NOMO-1 (cell line): ENCODE measurements around the gene CD58.
A peak's percentile ranks its signal among the peaks of the same experiment; 100 is the strongest.
"Not testable (repeated sequence)": the region's sequence is repeated elsewhere in the genome, so short reads cannot be mapped to it uniquely, and the experiment has no call there.

Experiments used
- DNase-seq, 2 experiments: peaks; one replicate each; lab custom pipeline; 2025; ENCODE audit not compliant: unreplicated experiment in 2 of 2; lab: John Stamatoyannopoulos, UW

CD58 gene

GRCh38 chr1:116593977-116594376 is 23.2 kb upstream of the CD58 start:
- not testable (repeated sequence) for DNase-seq

DNA sequence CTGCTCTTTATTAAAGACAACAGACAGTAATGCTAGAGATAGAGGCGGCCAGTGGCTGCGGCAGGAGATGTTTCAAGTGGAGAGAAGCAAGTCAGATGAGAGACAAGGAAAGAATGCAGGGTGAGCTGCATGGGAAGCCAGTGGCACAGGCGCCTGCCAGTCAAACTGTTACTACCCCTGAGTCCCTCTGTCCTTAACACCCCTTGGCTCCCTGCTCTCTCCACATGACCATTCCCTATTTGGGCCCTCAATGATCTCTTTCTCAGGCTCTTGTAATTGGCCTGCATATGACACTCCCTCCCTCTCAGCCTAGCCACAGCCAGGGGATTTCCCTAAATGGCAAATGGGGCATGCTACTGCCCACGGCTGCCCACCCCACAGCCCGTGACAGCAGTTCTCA is 22.6 kb upstream of the CD58 start:
- not testable (repeated sequence) for DNase-seq

DNA sequence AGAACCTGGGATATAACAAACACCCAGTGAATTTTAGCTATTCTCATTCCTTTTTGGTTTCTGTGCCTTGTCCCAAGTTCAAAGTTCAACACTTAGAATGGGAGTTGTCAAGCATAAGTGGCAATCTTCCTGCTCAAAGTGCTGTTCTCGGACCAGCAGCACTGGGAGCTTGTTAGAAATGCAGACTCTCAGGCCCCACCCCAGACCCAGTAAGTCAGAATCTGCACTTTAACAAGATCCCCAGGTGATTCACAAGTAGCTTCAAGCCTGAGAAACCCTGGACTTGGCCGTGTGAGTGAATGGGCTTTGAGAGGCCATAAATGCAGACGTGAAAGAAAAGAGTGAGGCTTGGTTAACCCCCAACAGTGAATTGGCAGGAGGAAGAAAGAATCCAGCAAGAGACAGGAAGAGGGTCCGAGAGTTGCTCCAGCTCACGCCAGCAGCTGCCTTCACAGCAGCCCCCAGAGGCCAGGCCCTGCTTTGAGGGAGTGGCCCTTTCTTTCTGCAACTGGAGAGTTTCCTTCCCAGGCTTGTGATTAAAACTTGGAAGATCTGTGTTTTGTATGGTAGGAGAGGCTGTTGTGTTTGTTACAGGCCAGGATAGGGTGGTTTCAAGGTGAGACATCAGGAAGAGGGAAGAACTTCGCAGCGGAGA is 21.3 kb upstream of the CD58 start:
- DNase-seq = not testable (repeated sequence)

- not testable (repeated sequence) for DNase-seq
Measured at GRCh38 chr1:116591006-116591950, 20.5 kb upstream of the CD58 start.

GRCh38 chr1:116590359-116591005 is 19.7 kb upstream of the CD58 start:
- DNase-seq = not testable (repeated sequence)

DNA sequence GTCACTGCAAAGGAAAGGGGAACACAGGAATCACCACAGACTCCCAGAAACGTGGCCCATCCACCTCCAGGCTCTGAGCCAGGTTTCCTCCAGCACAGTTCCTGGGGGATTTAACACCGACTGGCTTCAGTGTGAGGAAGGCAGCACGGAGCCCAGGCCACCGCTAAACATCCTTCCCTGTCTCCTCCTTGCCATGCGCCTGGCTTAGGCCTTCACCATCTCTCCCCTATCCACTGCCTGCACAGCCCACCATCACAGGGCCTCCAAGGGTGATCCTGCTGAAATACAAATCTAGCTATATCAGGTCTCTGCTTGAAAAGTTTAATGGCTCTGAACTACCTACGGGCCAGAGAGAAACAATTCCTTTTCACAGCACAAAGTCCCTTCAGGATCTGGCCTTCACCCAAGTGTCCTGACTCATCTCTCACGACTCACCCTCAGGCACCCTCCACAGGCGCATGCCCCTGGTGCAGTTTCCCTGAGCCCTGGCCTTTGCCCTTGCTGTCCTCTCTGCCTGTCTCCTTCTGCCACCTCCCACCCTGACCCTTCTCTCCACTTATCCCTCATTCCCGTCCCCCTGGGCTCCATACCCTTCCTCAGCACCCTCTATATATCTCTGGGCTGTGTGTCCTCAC is 18.4 kb upstream of the CD58 start:
- not testable (repeated sequence) for DNase-seq

DNA sequence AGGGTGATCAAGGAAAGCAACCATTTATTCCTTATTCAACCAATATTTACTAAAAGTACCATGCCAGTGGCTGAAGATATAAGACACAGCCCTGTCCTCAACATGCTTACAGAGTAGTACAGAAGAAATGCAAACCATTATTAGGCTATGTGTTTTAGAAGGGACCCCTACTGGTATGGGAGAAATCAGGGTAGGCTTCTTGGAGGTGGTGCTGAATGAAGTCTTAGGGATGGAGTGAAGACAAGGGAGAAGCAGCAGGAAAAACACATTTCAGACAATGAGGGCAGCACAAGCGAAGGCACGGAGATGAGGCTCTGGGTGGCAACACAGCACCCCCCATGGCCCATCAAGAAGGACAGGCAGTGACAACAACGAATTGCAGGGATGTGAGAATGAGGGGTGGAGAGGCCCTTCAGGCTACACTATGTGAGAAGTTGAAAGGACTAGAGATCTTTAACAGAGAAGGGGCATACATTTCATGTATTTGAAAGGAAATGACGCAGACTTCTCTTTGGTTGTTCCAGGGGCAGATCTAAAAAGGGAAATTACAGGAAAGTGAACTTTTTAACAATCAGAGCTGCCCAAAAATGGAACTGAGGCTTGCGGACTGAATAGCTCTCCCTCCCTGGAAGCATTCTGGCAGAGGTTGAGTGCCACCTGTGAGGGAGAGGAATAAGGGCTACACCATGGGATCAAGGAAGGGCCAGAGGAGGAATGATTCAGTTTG is 16.8 kb upstream of the CD58 start:
- DNase-seq = no peak

DNA sequence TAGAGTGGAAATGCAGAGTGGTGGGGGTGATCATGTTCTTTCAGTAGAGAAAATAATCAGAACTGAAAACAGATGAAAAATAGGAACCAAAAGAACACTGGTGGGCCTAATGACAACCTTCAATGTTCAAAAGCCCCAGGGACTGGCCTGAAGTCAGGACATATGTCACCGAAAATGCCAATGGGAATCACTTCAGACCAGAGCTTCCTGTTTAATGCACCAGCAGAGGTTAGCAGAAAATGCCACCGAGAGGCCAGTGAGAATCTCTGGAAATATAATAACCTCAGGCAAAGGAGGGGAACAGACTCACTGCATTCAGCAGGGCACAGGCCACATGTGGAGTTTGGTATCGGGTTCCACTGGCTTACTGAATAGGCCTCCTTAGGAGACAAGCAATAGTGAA is 15.9 kb upstream of the CD58 start:
- no peak for DNase-seq

DNA sequence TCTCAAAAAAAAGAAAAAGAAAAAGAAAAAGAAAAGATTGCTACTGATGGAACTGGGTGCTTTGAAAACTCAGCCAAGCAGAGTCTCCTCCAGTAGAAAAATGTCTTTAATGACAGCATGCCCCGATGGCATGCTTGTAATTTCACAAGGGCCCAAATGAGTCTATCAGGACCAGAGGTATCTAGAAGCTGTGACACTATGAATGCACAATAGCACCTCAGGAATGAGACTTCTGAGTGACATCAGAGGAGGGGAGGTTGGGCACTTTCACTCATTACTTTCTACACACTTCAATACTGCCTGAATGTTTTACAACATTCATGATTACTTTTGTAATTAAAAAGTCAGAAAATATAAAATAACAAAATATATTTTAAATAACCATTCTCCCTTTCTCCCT is 15.1 kb upstream of the CD58 start:
- DNase-seq = no peak

- DNase-seq = no peak
Measured at GRCh38 chr1:116581323-116581885, 10.6 kb upstream of the CD58 start.

GRCh38 chr1:116580446-116581322 is 9.9 kb upstream of the CD58 start:
- DNase-seq = no peak

- no peak for DNase-seq
Measured at GRCh38 chr1:116579259-116579875, 8.5 kb upstream of the CD58 start.

- DNase-seq = no peak
Measured at GRCh38 chr1:116578581-116578980, 7.8 kb upstream of the CD58 start.

- peak in 1 of 2 experiments; percentile 46 for DNase-seq
Measured at GRCh38 chr1:116577759-116578314, 7.0 kb upstream of the CD58 start.

DNA sequence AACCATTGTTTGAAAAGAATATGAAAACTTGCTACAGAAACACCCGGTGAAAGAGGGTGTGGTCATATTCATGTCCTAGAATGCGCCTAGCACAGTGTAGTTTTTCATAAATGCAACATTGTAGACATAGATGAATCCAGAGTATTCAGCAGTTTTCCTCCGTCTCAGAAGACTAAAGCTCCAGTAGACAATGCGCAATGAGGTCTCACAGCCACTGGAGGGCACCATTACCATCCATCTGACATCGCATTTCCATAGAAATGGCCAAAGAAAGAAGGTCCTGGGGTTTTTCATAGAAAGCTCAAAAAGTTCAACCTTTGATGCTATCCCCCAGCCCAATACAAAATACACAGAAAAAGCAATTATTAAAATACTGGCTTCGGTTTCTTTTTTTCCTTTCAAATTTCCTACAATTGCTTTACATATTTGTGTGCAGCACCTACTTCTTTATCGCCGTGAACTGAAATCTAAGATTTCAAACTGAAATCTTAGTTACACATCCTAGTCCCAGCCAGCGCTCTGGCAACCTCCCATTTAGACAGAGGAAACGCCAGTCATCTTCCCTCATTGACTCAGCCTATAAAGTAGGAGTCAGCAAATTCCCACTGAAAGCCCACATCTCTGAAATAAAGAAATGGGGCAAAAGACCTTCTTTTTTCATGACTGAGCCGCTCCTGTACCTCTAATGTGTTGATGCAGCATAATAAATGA is 3.9 kb upstream of the CD58 start:
- peak; percentile 34 to 74 for DNase-seq

GRCh38 chr1:116573431-116574095 is 2.7 kb upstream of the CD58 start:
- DNase-seq = no peak

- no peak for DNase-seq
Measured at GRCh38 chr1:116572771-116573430, 2.1 kb upstream of the CD58 start.
